ENCODE data around the gene AKNA.

The AKNA gene

DNA sequence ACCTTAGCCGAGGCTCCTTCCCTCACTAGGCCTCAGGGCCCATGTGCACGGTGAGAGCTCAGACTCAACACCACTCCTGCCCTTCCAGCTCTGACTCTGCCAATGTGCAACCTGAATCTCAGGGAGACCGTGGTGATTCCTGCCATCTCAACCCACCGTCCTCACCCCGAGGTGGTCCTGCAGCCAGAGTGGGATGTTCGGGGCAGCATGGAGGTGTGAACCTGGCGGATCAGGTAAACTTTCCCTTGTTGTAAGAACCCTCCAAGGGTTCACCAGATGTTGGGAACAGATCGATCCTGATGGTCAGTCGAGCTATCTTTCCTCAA, 538 bp upstream of the AKNA start:
- no peak for TF ChIP-seq POLR2AphosphoS5 (IDR thresholded peaks at IDR 0.05; ENCODE audit: low read depth, low read length)
- TF ChIP-seq SIN3A (IDR thresholded peaks at IDR 0.05; ENCODE audit: borderline replicate concordance, insufficient read depth, low read length): no peak
- TF ChIP-seq FOXP2 (optimal IDR thresholded peaks at IDR 0.05; ENCODE audit: borderline replicate concordance, extremely low read depth, extremely low read length, insufficient read depth): no peak
- no peak for TF ChIP-seq REST (IDR thresholded peaks at IDR 0.05; ENCODE audit: insufficient read depth in 1 of 2, low read depth in 2 of 2, low read length in 2 of 2)
- TF ChIP-seq TAF1 (IDR thresholded peaks at IDR 0.05; ENCODE audit: borderline replicate concordance, insufficient read depth, low read length): no peak

DNA sequence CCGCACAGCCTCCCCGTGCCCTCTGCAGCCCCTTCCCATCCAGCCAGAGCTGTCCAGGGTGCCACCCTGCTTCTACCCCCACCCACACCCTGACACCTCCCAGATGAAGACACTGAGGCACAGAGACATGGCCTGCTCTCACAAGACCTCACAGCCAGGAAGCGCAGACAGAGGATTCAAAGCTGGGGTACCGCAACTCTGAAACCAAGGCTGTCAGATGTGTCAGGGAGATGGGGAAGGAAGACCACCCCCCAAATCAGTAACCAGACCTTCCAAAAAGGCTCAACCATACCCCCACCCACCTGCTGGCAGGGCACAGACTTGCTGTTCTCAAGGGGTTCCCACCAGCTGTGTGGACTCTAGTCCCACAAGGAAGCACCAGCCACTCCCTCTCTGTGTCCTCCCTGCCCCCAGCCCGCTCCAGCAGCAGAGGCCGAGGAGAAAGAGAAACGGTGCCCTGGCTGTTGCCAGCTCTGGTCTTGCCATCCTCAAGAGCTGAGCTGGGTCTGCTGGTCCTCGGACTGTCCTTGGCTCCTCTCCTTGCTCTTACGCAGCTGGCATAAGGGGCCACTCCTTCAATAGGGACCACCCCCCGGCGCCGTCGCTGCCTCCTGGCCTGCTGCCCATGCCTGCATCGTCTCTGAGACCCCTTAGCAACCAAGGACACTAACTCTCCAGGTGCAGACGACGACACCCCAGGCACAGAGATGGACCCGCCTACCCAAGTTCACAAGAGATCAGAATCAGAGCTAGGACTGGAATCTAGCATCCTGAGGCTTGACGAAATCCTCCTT, 699 bp downstream of the AKNA start:
- TF ChIP-seq TAF1 (IDR thresholded peaks at IDR 0.05; ENCODE audit: borderline replicate concordance, insufficient read depth, low read length): no peak

GRCh38 chr9:114386361-114386885, 1.4 kb downstream of the AKNA start:
- TF ChIP-seq REST (IDR thresholded peaks at IDR 0.05; ENCODE audit: insufficient read depth in 1 of 2, low read depth in 2 of 2, low read length in 2 of 2) (no peak), POLR2AphosphoS5 (IDR thresholded peaks at IDR 0.05; ENCODE audit: low read depth, low read length) (no peak), TAF1 (IDR thresholded peaks at IDR 0.05; ENCODE audit: borderline replicate concordance, insufficient read depth, low read length) (no peak), SIN3A (IDR thresholded peaks at IDR 0.05; ENCODE audit: borderline replicate concordance, insufficient read depth, low read length) (no peak), FOXP2 (optimal IDR thresholded peaks at IDR 0.05; ENCODE audit: borderline replicate concordance, extremely low read depth, extremely low read length, insufficient read depth) (no peak)

GRCh38 chr9:114385397-114386181, 2.2 kb downstream of the AKNA start:
- TF ChIP-seq REST (IDR thresholded peaks at IDR 0.05; ENCODE audit: insufficient read depth in 1 of 2, low read depth in 2 of 2, low read length in 2 of 2): no peak
- no peak for TF ChIP-seq TAF1 (IDR thresholded peaks at IDR 0.05; ENCODE audit: borderline replicate concordance, insufficient read depth, low read length)
- TF ChIP-seq FOXP2 (optimal IDR thresholded peaks at IDR 0.05; ENCODE audit: borderline replicate concordance, extremely low read depth, extremely low read length, insufficient read depth): no peak
- TF ChIP-seq SIN3A (IDR thresholded peaks at IDR 0.05; ENCODE audit: borderline replicate concordance, insufficient read depth, low read length): no peak
- no peak for TF ChIP-seq POLR2AphosphoS5 (IDR thresholded peaks at IDR 0.05; ENCODE audit: low read depth, low read length)

- TF ChIP-seq FOXP2 (optimal IDR thresholded peaks at IDR 0.05; ENCODE audit: borderline replicate concordance, extremely low read depth, extremely low read length, insufficient read depth) (no peak), TAF1 (IDR thresholded peaks at IDR 0.05; ENCODE audit: borderline replicate concordance, insufficient read depth, low read length) (no peak), REST (IDR thresholded peaks at IDR 0.05; ENCODE audit: insufficient read depth in 1 of 2, low read depth in 2 of 2, low read length in 2 of 2) (no peak), SIN3A (IDR thresholded peaks at IDR 0.05; ENCODE audit: borderline replicate concordance, insufficient read depth, low read length) (no peak), POLR2AphosphoS5 (IDR thresholded peaks at IDR 0.05; ENCODE audit: low read depth, low read length) (no peak)
These were observed 2.9 kb downstream of the AKNA start for GRCh38 chr9:114384836-114385396.

All from PFSK-1 (cell line).